ENCODE measurements around the gene SMIM23. TPM values are rescaled to one million over a fixed set of nuclear protein-coding genes. Genes with fewer than 3 reads are reported as not detected.

Gene SMIM23
- total RNA-seq, 1 experiment from 2014 or later, result not detected

GRCh38 chr5:171782332-171782966 lies 3.2 kb upstream of the SMIM23 start:
- DNase-seq (ENCODE audit: low read depth, low spot score) (no peak), ATAC-seq (no peak)
- CTCF ChIA-PET, result interaction anchor here (0.5 kb wide), 1 partner anchor 157 kb away, joined by 3 read pairs; no protein-coding TSS in a partner anchor

GRCh38 chr5:171783051-171783450 lies 2.6 kb upstream of the SMIM23 start:
- H3K27ac ChIP-seq (ENCODE audit: low read length), result no peak overlapping the region
- intact Hi-C loops (cut with micrococcal nuclease; ENCODE audit: unreplicated experiment), result no loop called here
- no peaks in the 10 kb centered on the region for H3K4me1 ChIP-seq (ENCODE audit: control insufficient read depth, insufficient read depth, low read length)
- no TSS peak for BruUV-seq (replicated peaks)
- no peaks in the 10 kb centered on the region for H3K9me3 ChIP-seq (ENCODE audit: control insufficient read depth, insufficient read depth, low read depth, low read length)
- no peak overlapping the region for H3K4me3 ChIP-seq (ENCODE audit: low read depth in 2 of 2, low read length in 2 of 2)
- ChIA-PET POLR2A (interaction anchor here (0.5 kb wide), 1 partner anchor 31 kb away, joined by 3 read pairs; no protein-coding TSS in a partner anchor), CTCF (interaction anchor here (0.5 kb wide), 1 partner anchor 158 kb away, joined by 3 read pairs; no protein-coding TSS in a partner anchor)
- no peaks in the 10 kb centered on the region for H3K36me3 ChIP-seq (ENCODE audit: control insufficient read depth, insufficient read depth, low read length)
- DNase-seq (ENCODE audit: low read depth, low spot score) (no peak), ATAC-seq (no peak)
- in situ Hi-C loops (cut with HindIII; ENCODE audit: low pct_unique_long_range_greater_than_20kb, low sequenced_read_pairs), result no loop called here
- H3K27me3 ChIP-seq (ENCODE audit: control insufficient read depth, insufficient read depth, low read length), result 0 out of 2 replicates have a peak, but pooled peaks cover 2% of the 10 kb centered on the region
- no peak for TF ChIP-seq TCF7L2 (IDR thresholded peaks at IDR 0.05; ENCODE audit: low read depth, low read length)
- no peak for TF ChIP-seq POLR2AphosphoS5 (IDR thresholded peaks at IDR 0.05; ENCODE audit: low read depth, low read length)
- TF ChIP-seq REST (IDR thresholded peaks at IDR 0.05; ENCODE audit: insufficient read depth in 1 of 2, low read depth in 2 of 2, low read length in 1 of 2), result no peak
- no peak for TF ChIP-seq CTCF (IDR thresholded peaks at IDR 0.05)
- no peak for TF ChIP-seq SIN3A (IDR thresholded peaks at IDR 0.05; ENCODE audit: borderline replicate concordance, insufficient read depth, low read depth, low read length)

More at GRCh38 chr5:171782332-171782966, 3.2 kb upstream of the SMIM23 start:
- in situ Hi-C loops (cut with HindIII; ENCODE audit: low pct_unique_long_range_greater_than_20kb, low sequenced_read_pairs) (no loop called here), intact Hi-C loops (cut with micrococcal nuclease; ENCODE audit: unreplicated experiment) (no loop called here)
- Histone ChIP-seq H3K4me3 (ENCODE audit: low read depth in 2 of 2, low read length in 2 of 2) (no peak overlapping the region), H3K27ac (ENCODE audit: low read length) (no peak overlapping the region), H3K9me3 (ENCODE audit: control insufficient read depth, insufficient read depth, low read depth, low read length) (no peaks in the 10 kb centered on the region), H3K27me3 (ENCODE audit: control insufficient read depth, insufficient read depth, low read length) (0 out of 2 replicates have a peak, but pooled peaks cover 2% of the 10 kb centered on the region), H3K36me3 (ENCODE audit: control insufficient read depth, insufficient read depth, low read length) (no peaks in the 10 kb centered on the region), H3K4me1 (ENCODE audit: control insufficient read depth, insufficient read depth, low read length) (no peaks in the 10 kb centered on the region)
- TF ChIP-seq POLR2AphosphoS5 (IDR thresholded peaks at IDR 0.05; ENCODE audit: low read depth, low read length) (no peak), SIN3A (IDR thresholded peaks at IDR 0.05; ENCODE audit: borderline replicate concordance, insufficient read depth, low read depth, low read length) (no peak), REST (IDR thresholded peaks at IDR 0.05; ENCODE audit: insufficient read depth in 1 of 2, low read depth in 2 of 2, low read length in 1 of 2) (no peak), CTCF (IDR thresholded peaks at IDR 0.05) (no peak), TCF7L2 (IDR thresholded peaks at IDR 0.05; ENCODE audit: low read depth, low read length) (no peak)
- POLR2A ChIA-PET, result interaction anchor here (0.5 kb wide), 1 partner anchor 32 kb away, joined by 3 read pairs; no protein-coding TSS in a partner anchor
- no TSS peak for BruUV-seq (replicated peaks)
